NCI-H1417 treated with DMSO at 0.1 percent for 48 hours (cell line): ENCODE results near the gene OR4K13.

Source experiments
- DNase-seq: peaks from one replicate; lab custom pipeline; 2025; lab: John Stamatoyannopoulos, UW

The OR4K13 gene

GRCh38 chr14:20035938-20036337, at the start of gene OR4K13:
Gene OR4K13, minus strand, starts transcription at chr14:20036038. Its CDS starts 1,280 bp downstream, at chr14:20034758.
- DNase-seq, result no peak

DNA sequence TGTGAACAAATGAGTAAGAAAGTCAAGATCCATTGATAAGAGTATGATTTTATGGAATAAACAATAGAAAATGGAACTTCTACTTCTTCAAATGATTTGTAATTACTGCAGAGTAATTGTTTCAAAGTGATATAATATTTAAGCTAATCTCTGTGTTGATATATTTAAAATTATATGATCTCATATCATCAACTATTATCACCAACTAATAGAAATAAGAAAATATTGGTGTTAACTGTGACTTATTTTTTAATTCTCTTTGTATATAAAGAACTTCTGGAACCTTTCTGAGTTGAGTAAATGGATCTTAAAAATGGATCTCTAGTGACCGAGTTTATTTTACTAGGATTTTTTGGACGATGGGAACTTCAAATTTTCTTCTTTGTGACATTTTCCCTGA, 23.9 kb upstream of the OR4K13 start, which contains the start of gene OR4L1:
Gene OR4L1 (plus strand): TSS at position 301 of the 400 bp plus-strand sequence. CDS start 0 bp downstream, at position 301.
- DNase-seq, result no peak

DNA sequence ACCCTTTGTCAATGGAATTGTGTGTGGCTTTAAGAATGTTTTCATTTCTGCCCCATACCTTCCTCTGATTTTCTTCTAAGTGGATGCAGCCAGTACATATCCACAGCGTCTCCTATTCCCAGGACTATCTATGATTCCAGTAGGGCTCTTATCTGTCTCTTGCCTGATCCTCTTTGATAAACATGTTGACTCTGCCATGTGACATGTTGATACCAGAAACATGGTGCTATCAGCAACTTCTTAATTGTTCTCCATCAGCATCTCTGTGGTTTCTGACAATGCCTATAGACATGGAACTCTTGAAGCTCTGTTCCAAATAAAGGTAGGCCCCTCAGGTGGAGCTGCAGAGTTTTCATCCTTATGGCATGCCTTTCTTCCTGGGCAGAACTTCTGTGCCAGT, 12.4 kb upstream of the OR4K13 start:
- DNase-seq, result no peak

- no peak for DNase-seq
These were observed 8.4 kb upstream of the OR4K13 start for GRCh38 chr14:20044243-20044642.

- no peak for DNase-seq
These were observed 389 bp downstream of the OR4K13 start for GRCh38 chr14:20035449-20035848.

GRCh38 chr14:20031058-20031457, 4.8 kb downstream of the OR4K13 start:
- no peak for DNase-seq

DNA sequence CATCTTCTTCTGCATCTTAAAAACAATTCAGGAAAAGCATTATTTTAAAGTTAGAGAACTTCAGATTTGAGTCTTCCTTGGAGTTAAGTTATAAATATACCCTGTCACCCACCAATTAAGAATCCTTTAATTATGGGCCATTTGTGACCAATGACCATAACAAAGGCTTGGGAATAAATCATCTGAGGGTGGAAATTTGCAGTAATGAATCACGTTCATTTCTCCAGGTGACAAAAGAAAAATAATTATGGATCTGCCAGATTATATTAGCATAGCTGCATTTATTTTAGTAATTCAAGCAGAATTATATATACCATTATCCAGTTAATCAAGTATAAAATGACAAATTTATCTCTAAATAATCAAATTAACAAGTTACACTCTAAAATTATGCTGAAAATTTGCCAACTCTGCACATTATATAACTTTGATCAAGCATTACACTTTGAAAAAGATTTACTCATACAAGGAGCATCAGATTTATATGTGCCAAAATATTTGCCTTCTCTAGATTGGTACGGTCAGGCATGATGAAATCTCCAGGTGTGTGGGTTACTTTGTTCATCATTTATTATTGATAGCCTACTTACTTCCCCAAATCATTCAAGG, 16.5 kb downstream of the OR4K13 start, which contains the start of gene OR4K14:
Gene OR4K14 (minus strand): TSS at position 51 of the 609 bp plus-strand sequence. CDS start 4,114 bp downstream, outside the sequence.
- DNase-seq, result no peak

- no peak for DNase-seq
These were observed 27.7 kb downstream of the OR4K13 start for GRCh38 chr14:20008156-20008555.

GRCh38 chr14:20002319-20002718, 33.5 kb downstream of the OR4K13 start:
- no peak for DNase-seq

DNA sequence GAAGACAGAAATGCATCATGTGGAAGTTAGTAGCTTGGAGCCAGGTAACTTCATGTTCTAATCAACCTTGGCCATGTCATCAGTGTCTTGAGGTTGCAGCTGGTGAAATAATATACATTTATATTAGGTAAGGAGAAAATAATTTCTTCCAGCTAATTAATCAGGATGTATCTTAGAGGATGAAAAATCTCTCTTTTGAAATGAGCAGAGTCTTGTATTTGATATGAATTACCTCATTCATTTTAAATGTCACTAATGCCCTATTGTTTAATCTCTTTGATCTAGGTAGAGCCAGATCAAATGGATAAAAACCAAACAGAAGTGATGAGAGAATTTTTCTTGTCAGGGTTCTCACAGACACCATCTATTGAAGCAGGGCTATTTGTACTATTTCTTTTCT, 34.0 kb downstream of the OR4K13 start, which contains the start of gene OR4Q2:
Gene OR4Q2 (plus strand): TSS at position 301 of the 400 bp plus-strand sequence.
- no peak for DNase-seq

GRCh38 chr14:19993438-19993837, 42.4 kb downstream of the OR4K13 start:
- no peak for DNase-seq
